RPMI7951 (cell line): ENCODE results near the gene INTS6. TPM values are rescaled to one million over a fixed set of nuclear protein-coding genes. Genes with fewer than 3 reads are reported as not detected.
A peak's percentile ranks its signal among the peaks of the same experiment; 100 is the strongest.

Experiments used
- DNase-seq: peaks from one replicate; pipeline ENCODE4 v3.0.0-alpha.2; 2012; ENCODE audit warnings: low read depth
- total RNA-seq: library from RNA; depleted of rRNA; stranded (reverse); fragments of >200 nt; shearing (Covaris generic); gene quantifications from 2 replicates; pipeline ENCODE4 v1.2.3, GENCODE V29; 2014

Gene INTS6
- total RNA-seq, 1 experiment from 2014 or later: 32.2 TPM

DNA sequence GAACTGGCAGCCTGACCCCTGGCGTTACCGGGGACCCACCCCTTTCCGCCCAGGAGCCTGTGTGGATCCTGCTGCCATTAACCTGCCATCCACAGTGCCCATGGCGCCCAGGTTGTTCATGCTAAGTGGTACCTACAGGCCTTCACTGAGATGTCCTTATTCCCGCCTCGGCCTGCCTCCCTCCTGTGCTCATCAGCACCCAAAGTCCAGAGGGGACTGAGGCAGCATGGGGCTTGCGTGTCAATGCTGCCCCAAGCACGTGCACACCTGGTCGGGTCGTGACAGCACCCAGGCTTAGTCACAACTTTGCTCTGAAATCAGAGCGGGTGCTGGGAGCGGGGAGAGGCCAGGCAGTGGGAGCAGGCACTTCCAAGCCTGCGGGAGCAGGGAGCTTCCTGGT is 3.7 kb upstream of the INTS6 start:
- DNase-seq: no peak

- no peak for DNase-seq
Observed at GRCh38 chr13:51455532-51455931, 2.7 kb upstream of the INTS6 start.

DNA sequence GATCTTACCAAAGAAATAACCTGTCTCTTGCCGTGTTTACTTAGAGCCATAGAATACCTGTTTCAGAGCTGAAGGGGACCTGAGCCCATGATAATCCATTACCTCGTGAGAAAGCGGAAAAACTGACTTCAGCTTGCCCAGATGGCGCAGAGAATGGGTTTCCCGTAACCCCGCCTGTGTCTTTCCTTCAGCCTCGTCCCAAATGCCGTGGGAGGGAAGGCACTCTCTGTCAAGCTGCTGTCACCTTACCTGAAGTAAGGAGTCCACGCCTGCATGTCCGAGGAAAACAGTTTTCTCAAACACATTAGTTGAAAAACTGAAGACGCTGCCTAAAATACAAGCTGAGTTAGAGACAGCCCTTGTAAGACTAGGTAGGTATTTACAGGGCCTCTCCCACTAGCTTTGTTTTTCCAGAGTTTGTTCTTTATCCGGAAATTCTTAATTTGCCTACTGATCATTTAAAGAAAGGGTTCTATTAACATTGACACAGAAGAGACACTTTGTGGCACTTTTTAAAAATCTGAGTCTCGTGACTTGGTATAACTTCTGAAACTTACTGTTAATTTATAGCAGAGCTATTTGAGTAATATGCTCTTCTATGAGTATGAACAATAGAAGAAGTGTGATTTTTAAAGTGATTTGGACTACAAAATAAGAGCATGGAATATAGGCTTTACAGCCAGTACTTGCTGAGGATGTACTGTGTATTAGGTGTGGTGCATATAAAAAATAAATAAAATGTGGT is 1.3 kb upstream of the INTS6 start:
- DNase-seq: no peak

DNA sequence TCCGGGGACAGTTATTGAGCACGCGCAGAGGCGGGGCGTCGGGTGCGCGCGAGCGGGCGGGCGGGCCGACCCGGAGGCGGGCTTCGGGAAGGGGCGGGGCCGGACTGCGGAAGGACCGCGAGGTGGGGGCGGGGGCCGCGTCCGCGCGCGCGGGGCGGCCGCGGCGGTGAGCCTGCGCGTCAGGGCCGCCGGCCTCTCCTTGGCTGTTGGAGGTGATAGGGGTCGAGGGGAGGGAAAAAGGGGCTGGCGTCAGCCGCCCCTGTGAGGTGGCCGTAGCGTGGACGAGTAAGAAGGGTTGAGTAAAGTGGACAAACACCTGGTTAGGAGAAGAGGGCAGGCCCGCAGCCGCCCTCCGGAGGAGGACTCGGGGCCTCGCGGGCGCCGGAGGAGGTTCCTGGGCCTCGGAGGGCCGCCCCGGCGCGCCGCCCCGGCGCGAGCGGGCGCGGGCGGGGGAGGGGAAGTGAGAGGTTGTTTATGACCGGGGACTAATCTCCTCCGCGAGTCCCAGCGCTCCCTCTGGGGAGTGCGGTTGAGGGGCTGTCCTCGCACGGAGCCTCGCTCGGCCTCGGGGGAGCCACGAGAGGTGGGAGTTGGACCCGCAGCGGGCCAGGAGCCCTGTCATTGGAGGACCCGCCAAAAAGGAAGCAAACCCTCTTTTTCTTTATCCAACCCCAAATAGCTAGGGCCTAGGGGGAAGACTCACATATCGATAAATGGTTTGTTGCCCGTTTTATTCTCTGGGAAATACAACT is 547 bp upstream of the INTS6 start:
- DNase-seq: no peak

DNA sequence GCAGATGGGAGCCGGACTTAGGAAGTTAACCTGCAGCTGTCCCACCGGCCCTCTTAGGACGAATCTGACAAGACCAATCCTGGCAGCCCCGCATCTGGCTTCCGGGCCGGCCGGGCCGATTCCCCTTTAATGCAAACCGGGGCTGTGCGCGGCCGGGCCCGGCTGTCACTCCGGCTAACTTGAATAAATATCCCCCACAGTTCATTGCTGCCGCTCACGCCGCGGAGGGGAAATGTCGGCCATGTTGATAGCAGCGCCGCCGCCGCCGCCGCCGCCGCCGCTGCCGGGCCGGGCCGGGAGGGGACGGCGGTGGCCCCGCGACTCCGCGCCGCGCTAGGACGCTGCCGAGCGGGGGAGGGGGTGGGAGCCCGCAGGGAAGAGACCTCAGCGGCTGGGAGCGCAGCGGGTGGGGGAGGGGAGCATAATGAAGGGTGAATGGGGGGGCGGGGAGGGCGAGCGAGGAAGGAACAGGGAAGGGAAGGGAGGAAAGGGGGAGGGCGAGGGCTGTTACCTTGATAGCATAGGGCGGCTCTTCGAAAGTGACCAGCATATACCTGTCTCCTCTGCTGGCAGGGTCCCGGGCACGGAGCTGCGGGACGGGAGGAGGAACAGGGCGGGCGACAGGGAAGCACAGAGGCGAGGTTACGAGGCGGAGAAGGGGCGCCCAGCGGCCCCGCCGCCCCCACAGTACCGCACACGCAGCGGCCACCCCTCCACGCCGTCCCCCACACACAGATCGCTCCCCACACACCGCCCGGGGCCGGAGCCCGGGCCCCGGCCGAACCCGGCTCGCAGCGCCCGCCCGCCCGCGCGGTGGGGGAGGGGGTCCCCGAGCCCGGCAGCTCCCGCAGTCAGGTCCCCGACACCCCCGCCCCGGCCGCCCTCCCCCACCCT is 1.1 kb downstream of the INTS6 start:
- peak; percentile 68 for DNase-seq

GRCh38 chr13:51451134-51451466 is 1.7 kb downstream of the INTS6 start:
- no peak for DNase-seq

GRCh38 chr13:51449018-51449417 is 3.8 kb downstream of the INTS6 start:
- no peak for DNase-seq

DNA sequence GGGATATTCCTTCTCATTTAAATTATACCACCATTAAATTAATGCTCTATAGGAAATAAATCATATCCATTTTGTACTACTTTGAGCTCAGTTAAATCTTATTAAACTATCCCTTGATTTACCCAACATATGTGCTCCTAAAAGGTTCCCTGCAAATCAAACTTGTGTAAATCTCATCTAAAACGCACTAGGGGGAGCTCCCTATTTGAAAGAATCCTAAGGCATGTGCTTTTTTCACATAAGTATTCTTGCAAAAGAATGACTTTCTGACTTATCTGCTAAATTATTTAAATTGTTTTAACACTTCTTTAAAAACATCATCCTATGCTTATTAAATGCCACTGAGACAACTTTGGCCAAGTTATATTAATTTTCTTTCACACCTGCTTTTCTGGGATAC is 7.9 kb downstream of the INTS6 start:
- DNase-seq: peak; percentile 37

DNA sequence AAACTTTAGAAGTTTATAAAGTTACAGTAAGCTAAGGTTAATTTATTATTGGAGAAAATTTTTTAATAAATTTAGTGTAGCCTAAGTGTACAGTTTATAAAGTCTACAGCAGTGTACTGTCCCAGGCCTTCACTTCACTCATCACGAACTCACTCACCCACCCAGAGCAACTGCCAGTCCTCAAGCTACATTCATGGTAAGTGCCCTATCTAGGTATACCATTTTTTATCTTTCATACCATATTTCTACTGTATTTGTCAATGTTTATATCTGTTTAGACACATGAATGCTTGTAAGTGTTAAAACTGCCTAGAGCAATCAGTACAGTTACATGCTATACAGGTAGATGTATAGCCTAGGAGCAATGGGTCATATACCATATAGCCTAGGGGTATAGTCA is 12.5 kb downstream of the INTS6 start:
- no peak for DNase-seq

GRCh38 chr13:51437550-51438127 is 15.2 kb downstream of the INTS6 start:
- no peak for DNase-seq

GRCh38 chr13:51435002-51435578 is 17.7 kb downstream of the INTS6 start:
- peak; percentile 3 for DNase-seq

GRCh38 chr13:51432576-51432975 is 20.3 kb downstream of the INTS6 start:
- DNase-seq: no peak

- no peak for DNase-seq
Observed at GRCh38 chr13:51426982-51427381, 25.9 kb downstream of the INTS6 start.

DNA sequence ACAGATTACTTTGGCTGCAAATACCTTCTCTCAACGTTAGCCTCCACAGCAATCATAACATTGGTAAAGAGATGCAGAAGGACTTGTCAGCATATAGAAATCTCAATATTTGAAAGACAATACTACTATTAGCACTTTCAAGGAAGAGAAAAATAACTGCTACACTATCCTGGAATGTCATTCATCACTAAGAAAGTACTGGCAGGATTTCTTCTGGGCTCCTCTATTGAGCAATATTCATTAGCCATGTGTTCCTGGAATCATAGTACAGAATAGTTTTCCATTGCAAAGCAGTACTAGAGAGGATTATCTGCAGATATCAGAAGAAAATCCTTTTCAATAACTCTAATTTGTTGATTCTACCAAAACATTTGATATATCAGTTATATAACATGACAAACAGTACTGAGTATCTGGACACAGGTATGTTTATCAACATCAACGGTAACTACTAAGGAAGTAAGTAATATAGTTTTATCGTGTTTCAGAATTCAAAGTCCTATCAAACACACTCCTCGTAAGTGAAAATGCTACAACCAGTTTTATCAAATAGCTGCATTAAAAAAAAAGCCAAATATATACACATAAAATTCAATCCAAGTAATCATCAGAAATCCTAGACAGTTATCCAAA is 27.3 kb downstream of the INTS6 start:
- no peak for DNase-seq

DNA sequence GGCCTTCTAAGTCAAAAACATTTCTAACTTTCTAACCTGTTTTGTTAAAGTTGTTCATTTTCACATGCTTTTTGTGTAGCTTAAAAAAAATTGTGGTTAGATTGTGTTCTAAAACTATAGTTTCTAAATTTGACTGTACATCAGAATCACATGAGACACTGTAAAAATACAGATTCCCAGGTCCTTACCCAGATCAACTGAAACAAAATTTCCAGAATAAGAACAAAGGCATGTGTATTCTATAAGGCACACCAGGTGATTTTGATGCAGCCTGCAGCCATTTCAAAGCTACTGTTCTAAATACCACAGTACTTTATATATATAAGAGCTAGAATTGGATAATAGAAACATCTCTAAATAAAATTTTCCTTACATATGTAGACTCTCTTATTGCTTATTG is 29.1 kb downstream of the INTS6 start:
- DNase-seq: no peak

GRCh38 chr13:51422484-51422883 is 30.4 kb downstream of the INTS6 start:
- no peak for DNase-seq

- DNase-seq: peak; percentile 10
Observed at GRCh38 chr13:51420681-51421490, 31.9 kb downstream of the INTS6 start.

- no peak for DNase-seq
Observed at GRCh38 chr13:51419001-51419636, 33.7 kb downstream of the INTS6 start.

- DNase-seq: no peak
Observed at GRCh38 chr13:51417716-51418115, 35.1 kb downstream of the INTS6 start.

DNA sequence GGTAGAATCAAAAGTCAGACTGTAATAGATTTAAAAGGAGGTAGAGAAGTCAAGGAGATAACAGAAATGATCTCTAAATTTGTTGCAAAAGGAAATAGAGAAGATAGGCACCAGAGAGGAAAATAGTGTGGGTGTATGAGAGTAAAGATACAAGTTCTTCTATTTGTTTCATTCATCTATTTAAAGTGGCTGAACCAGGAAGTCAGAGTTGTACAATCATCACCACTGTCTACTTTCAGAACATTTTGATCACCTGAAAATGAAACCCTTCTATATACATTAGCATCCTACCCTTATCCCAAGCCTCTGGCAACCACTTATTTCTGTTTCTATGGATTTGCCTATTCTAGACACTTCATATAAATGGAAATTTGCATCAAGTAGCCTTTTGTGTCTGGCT is 36.7 kb downstream of the INTS6 start:
- no peak for DNase-seq
